GM12878 (cell line): Measurements from ENCODE around the gene RAET1G.

Experiments
- KAT2A ChIP-seq: conservative IDR thresholded peaks from 2 replicates; pipeline ENCODE4 v1.6.1; 2011; ENCODE audit warnings: low read depth, low read length; ENCODE audit not compliant: control insufficient read depth
- RAD21 ChIP-seq: IDR thresholded peaks from 2 replicates; pipeline ENCODE4 v1.6.1; 2011; ENCODE audit warnings: mild to moderate bottlenecking, low read depth, low read length, moderate library complexity; ENCODE audit not compliant: insufficient read depth

DNA sequence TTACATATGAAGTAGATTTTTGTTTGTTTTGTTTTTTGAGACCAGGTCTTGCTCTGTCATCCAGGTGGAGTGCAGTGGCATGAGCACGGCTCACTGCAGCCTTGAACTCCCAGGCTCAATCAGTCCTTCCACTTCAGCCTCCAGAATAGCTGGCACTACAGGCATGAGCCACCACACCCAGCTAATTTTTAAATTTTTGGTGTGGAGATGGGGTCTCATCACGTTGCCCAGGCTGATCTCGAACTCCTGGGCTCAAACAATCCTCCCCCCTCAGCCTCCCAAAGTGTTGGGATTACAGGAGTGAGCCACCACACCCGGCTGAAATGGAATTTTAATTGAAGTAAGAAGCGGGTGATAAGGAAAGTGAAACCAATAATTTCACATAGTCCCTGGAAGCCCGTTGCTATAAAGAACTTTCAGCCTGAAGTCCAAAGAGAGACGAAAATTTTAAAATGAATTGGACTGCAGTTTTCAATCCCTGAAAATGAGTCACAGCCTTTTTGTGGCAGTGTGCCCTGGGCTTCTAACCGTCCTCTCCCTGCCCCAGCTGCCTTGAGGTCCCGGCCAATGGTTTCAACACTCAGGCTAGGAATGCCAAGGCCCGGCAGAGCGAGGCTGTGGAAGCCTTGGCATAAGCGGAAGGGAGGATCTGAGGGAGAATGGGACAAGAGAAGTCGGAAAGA lies 25.8 kb downstream of the RAET1G start:
- no peak for TF ChIP-seq RAD21
- no peak for TF ChIP-seq KAT2A
